ENCODE results near the gene UNC50.

Gene UNC50

DNA sequence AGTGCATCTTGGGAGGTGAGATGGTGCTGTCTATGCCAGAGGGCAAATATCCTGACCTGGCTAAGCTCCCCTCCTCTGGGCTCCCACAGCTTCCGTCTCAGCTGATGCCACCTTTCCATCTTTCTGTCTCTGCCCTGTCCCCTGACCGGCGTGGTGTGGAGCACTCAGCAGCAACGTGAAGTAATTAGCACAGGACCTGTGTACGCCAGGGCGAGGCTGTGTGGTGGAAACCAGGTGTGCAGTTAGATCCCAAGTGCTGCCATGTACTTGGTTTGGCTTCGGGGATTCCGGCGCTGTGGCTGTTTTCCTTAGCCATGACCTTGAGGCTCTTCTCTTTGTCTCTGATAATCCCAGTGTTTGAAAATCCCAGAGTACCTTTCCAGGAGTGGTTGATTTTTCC lies 36.6 kb upstream of the UNC50 start:
- Histone ChIP-seq H3K4me3 (replicated peaks; ENCODE audit: insufficient read depth, low read length) (no peak overlapping the region), H3K27me3 (ENCODE audit: insufficient read depth, poor library complexity, severe bottlenecking) (no peaks in the 10 kb centered on the region), H3K27ac (replicated peaks) (no peak overlapping the region)
- TF ChIP-seq POLR2AphosphoS5 (IDR thresholded peaks at IDR 0.05; ENCODE audit: low read depth) = no peak
- no peak for TF ChIP-seq SPI1 (IDR thresholded peaks at IDR 0.05; ENCODE audit: borderline replicate concordance, low read depth)
- TF ChIP-seq, protein P1, sequence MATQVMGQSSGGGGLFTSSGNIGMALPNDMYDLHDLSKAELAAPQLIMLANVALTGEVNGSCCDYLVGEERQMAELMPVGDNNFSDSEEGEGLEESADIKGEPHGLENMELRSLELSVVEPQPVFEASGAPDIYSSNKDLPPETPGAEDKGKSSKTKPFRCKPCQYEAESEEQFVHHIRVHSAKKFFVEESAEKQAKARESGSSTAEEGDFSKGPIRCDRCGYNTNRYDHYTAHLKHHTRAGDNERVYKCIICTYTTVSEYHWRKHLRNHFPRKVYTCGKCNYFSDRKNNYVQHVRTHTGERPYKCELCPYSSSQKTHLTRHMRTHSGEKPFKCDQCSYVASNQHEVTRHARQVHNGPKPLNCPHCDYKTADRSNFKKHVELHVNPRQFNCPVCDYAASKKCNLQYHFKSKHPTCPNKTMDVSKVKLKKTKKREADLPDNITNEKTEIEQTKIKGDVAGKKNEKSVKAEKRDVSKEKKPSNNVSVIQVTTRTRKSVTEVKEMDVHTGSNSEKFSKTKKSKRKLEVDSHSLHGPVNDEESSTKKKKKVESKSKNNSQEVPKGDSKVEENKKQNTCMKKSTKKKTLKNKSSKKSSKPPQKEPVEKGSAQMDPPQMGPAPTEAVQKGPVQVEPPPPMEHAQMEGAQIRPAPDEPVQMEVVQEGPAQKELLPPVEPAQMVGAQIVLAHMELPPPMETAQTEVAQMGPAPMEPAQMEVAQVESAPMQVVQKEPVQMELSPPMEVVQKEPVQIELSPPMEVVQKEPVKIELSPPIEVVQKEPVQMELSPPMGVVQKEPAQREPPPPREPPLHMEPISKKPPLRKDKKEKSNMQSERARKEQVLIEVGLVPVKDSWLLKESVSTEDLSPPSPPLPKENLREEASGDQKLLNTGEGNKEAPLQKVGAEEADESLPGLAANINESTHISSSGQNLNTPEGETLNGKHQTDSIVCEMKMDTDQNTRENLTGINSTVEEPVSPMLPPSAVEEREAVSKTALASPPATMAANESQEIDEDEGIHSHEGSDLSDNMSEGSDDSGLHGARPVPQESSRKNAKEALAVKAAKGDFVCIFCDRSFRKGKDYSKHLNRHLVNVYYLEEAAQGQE (IDR thresholded peaks at IDR 0.05; ENCODE audit: insufficient replicate concordance, low read depth) = no peak
- TF ChIP-seq GABPA (IDR thresholded peaks at IDR 0.05; ENCODE audit: low read depth) = no peak
- TF ChIP-seq, protein P2, sequence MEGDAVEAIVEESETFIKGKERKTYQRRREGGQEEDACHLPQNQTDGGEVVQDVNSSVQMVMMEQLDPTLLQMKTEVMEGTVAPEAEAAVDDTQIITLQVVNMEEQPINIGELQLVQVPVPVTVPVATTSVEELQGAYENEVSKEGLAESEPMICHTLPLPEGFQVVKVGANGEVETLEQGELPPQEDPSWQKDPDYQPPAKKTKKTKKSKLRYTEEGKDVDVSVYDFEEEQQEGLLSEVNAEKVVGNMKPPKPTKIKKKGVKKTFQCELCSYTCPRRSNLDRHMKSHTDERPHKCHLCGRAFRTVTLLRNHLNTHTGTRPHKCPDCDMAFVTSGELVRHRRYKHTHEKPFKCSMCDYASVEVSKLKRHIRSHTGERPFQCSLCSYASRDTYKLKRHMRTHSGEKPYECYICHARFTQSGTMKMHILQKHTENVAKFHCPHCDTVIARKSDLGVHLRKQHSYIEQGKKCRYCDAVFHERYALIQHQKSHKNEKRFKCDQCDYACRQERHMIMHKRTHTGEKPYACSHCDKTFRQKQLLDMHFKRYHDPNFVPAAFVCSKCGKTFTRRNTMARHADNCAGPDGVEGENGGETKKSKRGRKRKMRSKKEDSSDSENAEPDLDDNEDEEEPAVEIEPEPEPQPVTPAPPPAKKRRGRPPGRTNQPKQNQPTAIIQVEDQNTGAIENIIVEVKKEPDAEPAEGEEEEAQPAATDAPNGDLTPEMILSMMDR (IDR thresholded peaks at IDR 0.05; ENCODE audit: insufficient read depth, low read length) = no peak
- no peak for DNase-seq (ENCODE audit: low read depth in 1 of 2, low spot score in 1 of 2)

- Histone ChIP-seq H3K4me3 (replicated peaks; ENCODE audit: insufficient read depth, low read length) (no peak overlapping the region), H3K27ac (replicated peaks) (no peak overlapping the region), H3K27me3 (ENCODE audit: insufficient read depth, poor library complexity, severe bottlenecking) (no peaks in the 10 kb centered on the region)
- no peak for DNase-seq (ENCODE audit: low read depth in 1 of 2, low spot score in 1 of 2)
- TF ChIP-seq, protein P1 (IDR thresholded peaks at IDR 0.05; ENCODE audit: insufficient replicate concordance, low read depth) = no peak
- TF ChIP-seq SPI1 (IDR thresholded peaks at IDR 0.05; ENCODE audit: borderline replicate concordance, low read depth) (no peak), POLR2AphosphoS5 (IDR thresholded peaks at IDR 0.05; ENCODE audit: low read depth) (no peak), GABPA (IDR thresholded peaks at IDR 0.05; ENCODE audit: low read depth) (no peak)
- TF ChIP-seq, protein P2 (IDR thresholded peaks at IDR 0.05; ENCODE audit: insufficient read depth, low read length) = no peak
Measured at GRCh38 chr2:98572211-98572610, 36.2 kb upstream of the UNC50 start.

DNA sequence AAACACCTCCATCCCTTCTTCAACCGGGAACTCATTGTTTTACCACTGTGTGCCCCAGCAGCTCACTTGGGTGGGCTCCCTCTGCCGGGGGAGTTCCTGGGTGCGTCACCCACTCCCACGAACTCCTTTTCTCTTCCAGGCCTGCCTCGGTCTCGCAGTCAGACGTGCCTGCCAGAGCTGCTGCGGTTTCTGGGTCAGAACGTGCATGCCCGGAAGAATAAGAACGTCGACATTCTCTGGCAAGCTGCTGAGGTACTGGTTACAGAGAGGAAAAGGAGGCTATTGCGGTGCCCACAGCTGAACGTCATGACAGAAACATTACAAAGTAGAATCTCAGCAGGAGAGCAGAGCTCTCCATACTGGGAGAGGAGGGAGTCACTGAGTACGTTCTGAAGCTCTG lies 35.7 kb upstream of the UNC50 start:
- no peak overlapping the region for H3K27ac ChIP-seq (replicated peaks)
- DNase-seq (ENCODE audit: low read depth in 1 of 2, low spot score in 1 of 2) = no peak
- no peaks in the 10 kb centered on the region for H3K27me3 ChIP-seq (ENCODE audit: insufficient read depth, poor library complexity, severe bottlenecking)
- TF ChIP-seq, protein P2 (IDR thresholded peaks at IDR 0.05; ENCODE audit: insufficient read depth, low read length) = no peak
- no peak for TF ChIP-seq SPI1 (IDR thresholded peaks at IDR 0.05; ENCODE audit: borderline replicate concordance, low read depth)
- H3K4me3 ChIP-seq (replicated peaks; ENCODE audit: insufficient read depth, low read length) = no peak overlapping the region

- DNase-seq (ENCODE audit: low read depth in 1 of 2, low spot score in 1 of 2) = no peak
- Histone ChIP-seq H3K27ac (replicated peaks) (no peak overlapping the region), H3K27me3 (ENCODE audit: insufficient read depth, poor library complexity, severe bottlenecking) (no peaks in the 10 kb centered on the region), H3K4me3 (replicated peaks; ENCODE audit: insufficient read depth, low read length) (no peak overlapping the region)
- TF ChIP-seq, protein P2 (IDR thresholded peaks at IDR 0.05; ENCODE audit: insufficient read depth, low read length) = no peak
- TF ChIP-seq SPI1 (IDR thresholded peaks at IDR 0.05; ENCODE audit: borderline replicate concordance, low read depth) (no peak), GABPA (IDR thresholded peaks at IDR 0.05; ENCODE audit: low read depth) (no peak), POLR2AphosphoS5 (IDR thresholded peaks at IDR 0.05; ENCODE audit: low read depth) (no peak)
- TF ChIP-seq, protein P1 (IDR thresholded peaks at IDR 0.05; ENCODE audit: insufficient replicate concordance, low read depth) = no peak
Measured at GRCh38 chr2:98573426-98573825, 35.0 kb upstream of the UNC50 start.
